HG02943 (cell line): ENCODE data around the gene FMC1.
"Not testable (repeated sequence)": the region's sequence is repeated elsewhere in the genome, so short reads cannot be mapped to it uniquely, and the experiment has no call there.

ENCODE experiments used
- ATAC-seq: cut with Tn5 transposase; IDR thresholded peaks from one replicate; pipeline ENCODE4 v1.9.1; 2021; ENCODE audit warnings: mild to moderate bottlenecking, low read depth, moderate library complexity; ENCODE audit not compliant: unreplicated experiment

Gene FMC1, protein sequence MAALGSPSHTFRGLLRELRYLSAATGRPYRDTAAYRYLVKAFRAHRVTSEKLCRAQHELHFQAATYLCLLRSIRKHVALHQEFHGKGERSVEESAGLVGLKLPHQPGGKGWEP

GRCh38 chr7:139341058-139341775 lies at the start of gene FMC1:
Gene FMC1, plus strand, starts transcription at chr7:139341337. Its CDS starts 48 bp downstream, at chr7:139341385.
- ATAC-seq, result peak; percentile 51

GRCh38 chr7:139292821-139293220 lies 48.3 kb upstream of the FMC1 start:
- no peak for ATAC-seq

GRCh38 chr7:139293534-139293933 lies 47.6 kb upstream of the FMC1 start:
- no peak for ATAC-seq

- no peak for ATAC-seq
Measured at GRCh38 chr7:139294241-139294640, 46.9 kb upstream of the FMC1 start.

DNA sequence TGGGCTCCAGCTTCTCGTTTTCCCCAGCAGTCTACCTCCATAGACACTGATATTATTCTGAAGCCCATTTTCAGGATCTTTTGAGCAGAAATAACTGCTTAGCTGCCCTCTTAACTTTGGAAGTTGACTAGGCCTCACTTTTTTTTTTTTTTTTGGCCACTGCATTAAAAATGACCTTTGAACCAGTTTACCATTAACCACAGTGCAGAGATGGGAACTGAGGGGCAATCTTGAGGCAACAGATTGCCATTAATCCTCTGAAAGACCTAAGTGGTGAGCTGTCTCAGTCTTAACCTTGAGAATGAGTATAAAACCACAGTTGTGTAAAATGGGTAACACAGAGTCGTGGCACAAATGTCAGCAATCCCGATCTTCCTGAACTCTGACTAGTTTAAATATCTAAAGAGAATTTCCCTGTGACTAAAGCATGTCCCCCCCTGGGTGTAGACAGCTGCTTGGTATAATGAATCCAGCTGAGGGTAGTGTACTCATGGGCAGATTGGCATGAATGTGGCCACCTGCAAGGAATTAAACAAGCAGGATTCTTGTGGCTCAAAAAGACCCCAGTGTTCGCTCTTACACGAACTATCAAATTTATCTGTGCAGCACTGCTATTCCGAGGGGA lies 46.1 kb upstream of the FMC1 start:
- no peak for ATAC-seq

GRCh38 chr7:139297795-139298194 lies 43.3 kb upstream of the FMC1 start:
- ATAC-seq, result no peak

DNA sequence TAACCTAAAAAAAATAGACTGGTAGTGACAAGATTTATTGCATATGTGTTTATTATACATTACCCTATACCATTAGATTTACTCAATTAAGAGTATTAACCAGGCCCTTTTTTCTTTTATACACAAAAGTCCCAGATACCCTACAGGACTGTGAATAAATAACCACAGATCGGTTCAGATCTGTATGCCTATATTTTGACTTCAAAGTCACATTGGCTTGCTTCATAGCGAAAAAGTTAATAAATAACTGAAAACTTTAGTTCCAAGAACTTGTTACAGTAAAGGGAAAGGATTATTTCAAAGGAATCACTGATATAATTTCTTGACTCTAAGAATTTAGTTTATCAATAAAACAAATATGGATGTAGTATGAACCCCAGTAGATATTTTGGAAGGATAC lies 41.8 kb upstream of the FMC1 start:
- no peak for ATAC-seq

GRCh38 chr7:139300390-139300789 lies 40.7 kb upstream of the FMC1 start:
- no peak for ATAC-seq

DNA sequence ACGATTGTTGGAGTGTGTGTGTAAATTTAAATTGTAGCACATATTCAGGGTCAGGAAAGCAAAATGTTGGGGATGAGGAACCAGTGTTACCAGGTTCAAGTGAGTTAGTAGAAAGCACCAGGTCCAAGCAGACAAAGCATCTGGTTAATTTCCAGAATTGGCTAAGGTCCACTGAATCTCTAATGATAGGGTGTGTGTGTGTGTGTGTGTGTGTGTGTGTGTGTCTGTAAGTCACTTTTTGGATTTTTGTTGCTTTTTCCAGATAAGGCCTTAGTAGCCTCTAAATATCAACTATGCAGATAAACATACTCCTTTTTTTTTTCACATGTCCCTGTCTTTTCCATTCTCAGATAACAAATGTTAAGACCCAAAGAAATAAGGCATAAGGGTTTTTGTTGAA lies 36.6 kb upstream of the FMC1 start:
- no peak for ATAC-seq

DNA sequence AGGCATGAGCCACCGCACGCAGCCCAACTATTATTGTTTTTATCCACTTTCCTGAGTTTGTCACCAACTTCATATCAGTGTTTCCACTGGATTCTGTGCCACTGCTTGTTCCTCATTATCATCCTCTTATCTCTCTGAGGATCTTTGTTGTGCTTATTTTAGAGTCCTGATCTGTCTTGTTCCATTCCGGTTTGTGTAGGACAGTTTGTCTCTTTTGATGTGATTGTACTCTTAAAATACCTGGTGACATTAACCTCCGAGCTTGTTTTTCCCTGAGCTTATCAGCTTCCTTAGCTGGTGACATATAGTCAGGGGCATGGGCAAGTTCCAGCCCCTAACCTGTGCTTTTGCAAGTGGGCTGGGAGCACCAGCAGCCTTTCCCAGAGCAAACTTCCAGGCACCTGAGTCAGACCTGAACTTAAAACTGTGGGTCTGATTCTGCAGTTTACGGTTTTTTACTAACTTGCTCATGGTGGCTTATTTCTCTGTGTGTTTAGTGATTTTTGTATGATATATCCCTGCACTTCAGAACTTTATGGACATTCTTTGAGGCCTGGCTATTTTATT lies 23.1 kb upstream of the FMC1 start:
- ATAC-seq, result no peak

- no peak for ATAC-seq
Measured at GRCh38 chr7:139321071-139321745, 19.9 kb upstream of the FMC1 start.

DNA sequence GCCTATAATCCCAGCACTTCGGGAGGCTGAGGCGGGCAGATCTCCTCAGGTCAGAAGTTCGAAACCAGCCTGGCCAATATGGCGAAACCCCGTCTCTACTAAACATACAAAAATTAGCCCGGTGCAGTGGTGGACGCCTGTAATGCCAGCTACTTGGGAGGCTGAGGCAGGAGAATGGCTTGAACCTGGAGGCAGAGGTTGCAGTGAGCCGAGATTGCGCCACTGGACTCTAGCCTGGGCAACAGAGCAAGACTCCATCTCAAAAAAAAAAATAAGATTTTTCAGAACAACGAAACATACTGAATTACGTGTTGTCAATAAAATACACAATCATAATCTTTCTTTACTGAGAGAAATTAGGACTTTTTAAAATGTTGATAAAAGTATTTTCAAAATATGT lies 16.4 kb upstream of the FMC1 start:
- not testable (repeated sequence) for ATAC-seq

DNA sequence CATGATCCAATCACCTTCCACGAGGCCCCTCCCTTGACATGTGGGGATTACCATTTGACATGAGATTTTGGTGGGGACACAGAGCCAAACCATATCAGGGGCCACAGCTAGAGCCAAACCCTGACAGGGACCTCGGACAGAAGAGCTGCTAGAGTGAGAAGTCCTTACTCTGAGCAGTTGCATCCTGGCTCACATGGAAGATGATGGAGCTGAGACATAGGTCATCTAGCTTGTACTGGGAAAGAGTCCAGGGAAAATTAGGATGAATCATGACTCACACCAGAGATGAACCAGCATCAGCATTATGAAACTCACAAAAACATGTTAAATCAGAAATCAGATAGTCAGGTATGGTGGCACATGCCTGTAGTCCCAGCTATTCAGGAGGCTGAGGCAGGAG lies 12.8 kb upstream of the FMC1 start:
- no peak for ATAC-seq

DNA sequence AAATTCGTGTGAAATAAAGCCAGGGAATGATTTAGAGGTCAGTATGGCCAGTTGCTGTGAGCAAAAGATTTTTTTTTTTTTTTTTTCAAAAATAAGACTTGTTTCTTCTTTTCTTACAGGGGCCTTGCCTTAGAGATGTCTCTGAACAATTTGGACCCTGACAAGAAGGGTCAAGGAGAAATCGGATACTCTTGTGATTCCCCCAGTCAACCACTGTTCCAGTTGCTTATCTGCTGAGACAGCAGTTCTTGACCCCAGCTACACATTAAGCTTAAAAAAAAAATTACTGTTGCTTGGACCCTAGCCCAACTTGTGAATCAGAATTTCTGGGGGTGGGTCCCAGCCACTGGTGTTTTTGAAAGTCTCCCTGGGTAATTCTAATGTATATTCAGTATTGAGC lies 12.0 kb upstream of the FMC1 start:
- no peak for ATAC-seq

DNA sequence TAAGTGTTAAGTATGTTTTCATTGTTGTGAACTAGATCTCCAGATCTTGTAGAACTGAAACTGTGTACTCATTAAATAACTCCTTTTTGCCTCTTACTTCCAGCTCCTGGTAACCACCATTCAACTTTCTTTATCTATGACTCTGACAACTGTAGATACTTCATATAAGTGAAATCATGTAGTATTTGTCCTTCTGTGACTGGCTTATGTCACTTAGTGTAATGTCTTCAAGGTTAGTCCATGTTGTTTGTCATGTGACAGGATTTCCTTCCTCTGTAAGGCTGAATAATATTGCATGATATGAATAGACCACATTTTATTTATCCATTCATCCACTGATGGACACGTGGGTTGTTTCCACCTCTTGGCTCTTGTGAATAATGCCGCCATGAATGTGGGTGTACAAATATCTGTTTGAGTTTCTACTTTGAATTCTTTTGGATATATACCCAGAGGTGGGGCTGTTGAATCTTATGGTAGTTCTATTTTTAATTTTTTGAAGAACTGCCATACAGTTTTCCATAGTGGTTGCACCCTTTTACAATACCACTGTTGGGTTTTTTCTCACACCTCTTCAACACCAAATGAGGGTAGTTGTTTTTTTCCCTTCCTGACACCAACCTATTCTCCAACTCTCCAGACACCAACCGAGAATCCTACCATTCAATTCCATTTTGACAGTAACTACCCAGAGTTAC lies 10.7 kb upstream of the FMC1 start:
- ATAC-seq, result no peak

GRCh38 chr7:139332697-139333359 lies 8.3 kb upstream of the FMC1 start:
- ATAC-seq, result no peak

DNA sequence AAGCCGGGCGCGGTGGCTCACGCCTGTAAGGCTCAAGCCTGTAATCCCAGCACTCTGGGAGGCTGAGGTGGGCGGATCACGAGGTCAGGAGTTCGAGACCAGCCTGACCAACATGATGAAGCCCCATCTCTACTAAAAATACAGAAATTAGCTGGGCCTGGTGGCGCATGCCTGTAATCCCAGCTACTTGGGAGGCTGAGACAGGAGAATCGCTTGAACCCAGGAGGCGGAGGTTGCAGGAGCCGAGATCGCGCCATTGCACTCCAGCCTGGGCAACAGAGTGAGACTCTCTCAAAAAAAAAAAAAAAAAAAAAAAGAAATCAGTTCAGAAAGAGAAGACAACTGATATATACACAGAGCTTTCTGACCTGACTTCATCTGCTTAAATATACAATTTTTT lies 7.7 kb upstream of the FMC1 start:
- not testable (repeated sequence) for ATAC-seq

- no peak for ATAC-seq
Measured at GRCh38 chr7:139334399-139335150, 6.6 kb upstream of the FMC1 start.

- no peak for ATAC-seq
Measured at GRCh38 chr7:139339025-139339424, 2.1 kb upstream of the FMC1 start.

DNA sequence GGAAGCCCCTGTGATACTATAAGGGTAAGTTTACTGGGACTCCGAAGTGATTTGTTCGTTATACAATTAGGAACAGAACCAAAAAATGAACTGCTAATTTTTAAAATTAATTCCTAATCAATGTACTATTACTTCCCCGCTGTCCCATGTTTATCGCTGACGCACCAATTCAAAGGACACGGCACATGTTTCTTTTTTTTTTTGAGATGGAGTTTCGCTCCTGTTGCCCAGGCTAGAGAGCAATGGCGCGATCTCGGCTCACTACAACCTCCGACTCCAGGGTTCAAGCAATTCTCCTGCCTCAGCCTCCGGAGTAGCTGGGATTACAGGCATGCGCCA lies 1.5 kb upstream of the FMC1 start:
- ATAC-seq, result no peak
